Measurements from ENCODE around the gene PXT1. TPM values are rescaled to one million over a fixed set of nuclear protein-coding genes. Genes with fewer than 3 reads are reported as not detected.

Gene PXT1
- total and polyA plus RNA-seq, 9 of the 15 experiments (the other 6 are each of a cell fraction or from before 2014, with no cell fraction given) = 0.09 to 0.11 (median 0.10) TPM; not detected in 5

DNA sequence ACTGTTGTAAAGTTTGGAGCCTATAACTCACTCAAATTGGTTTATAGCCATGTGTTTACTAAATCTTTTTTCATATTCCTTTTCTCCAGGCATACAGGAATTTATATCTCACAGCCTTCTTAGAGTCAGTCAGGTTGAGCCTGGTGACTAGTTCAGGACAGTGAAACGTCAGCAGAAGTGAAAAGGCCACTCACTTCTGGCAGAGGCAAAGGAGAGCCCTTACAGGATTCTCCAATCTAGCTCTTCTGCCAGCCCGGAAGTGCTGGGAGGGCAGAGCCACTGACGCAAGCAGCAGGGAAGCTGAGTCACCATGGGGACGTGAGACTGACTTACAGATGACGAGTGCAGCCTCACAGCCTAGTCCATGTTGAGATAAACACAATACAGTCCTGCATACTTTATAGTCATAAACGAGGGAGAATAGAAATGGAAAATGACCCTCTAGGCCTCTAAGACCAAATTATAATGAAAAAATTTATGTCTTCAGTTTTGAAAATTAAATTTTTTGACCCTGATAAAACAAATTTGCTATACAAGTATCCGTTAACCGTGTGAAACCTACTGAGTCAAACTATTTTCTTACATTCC lies 1.3 kb downstream of the PXT1 start (continued):
- no peak for TF ChIP-seq SMC3 (conservative IDR thresholded peaks at IDR 0.05; ENCODE audit: insufficient read depth, low read depth, low read length)
- no peak for TF ChIP-seq SLC30A9 (CRISPR knock-in tag; IDR thresholded peaks at IDR 0.05)
- no peak for TF ChIP-seq SREBF2 (CRISPR knock-in tag; IDR thresholded peaks at IDR 0.05)
- peak; percentile 6; the same call in 1 of the 2 replicates for TF ChIP-seq FOXM1 (IDR thresholded peaks at IDR 0.05; ENCODE audit: low read depth)
- TF ChIP-seq FOXM1 (CRISPR knock-in tag; IDR thresholded peaks at IDR 0.05; ENCODE audit: low read depth) = no peak
- TF ChIP-seq JUNB (CRISPR knock-in tag; conservative IDR thresholded peaks at IDR 0.05) = peak; percentile 60
- no peak for TF ChIP-seq GATAD2A (IDR thresholded peaks at IDR 0.05)
- TF ChIP-seq ZNF232 (CRISPR knock-in tag; IDR thresholded peaks at IDR 0.05) = no peak
- TF ChIP-seq NELFE (IDR thresholded peaks at IDR 0.05; ENCODE audit: insufficient read depth, insufficient read length) = no peak
- TF ChIP-seq, protein P1, sequence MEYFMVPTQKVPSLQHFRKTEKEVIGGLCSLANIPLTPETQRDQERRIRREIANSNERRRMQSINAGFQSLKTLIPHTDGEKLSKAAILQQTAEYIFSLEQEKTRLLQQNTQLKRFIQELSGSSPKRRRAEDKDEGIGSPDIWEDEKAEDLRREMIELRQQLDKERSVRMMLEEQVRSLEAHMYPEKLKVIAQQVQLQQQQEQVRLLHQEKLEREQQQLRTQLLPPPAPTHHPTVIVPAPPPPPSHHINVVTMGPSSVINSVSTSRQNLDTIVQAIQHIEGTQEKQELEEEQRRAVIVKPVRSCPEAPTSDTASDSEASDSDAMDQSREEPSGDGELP (CRISPR knock-in tag; IDR thresholded peaks at IDR 0.05; ENCODE audit: borderline replicate concordance) = peak; percentile 86
- no peak for TF ChIP-seq U2AF1 (optimal IDR thresholded peaks at IDR 0.05; ENCODE audit: low read depth, low read length)
- TF ChIP-seq ZFPM2 (CRISPR knock-in tag; IDR thresholded peaks at IDR 0.05) = no peak
- no peak for TF ChIP-seq SMAD3 (CRISPR knock-in tag; conservative IDR thresholded peaks at IDR 0.05)
- no peak for TF ChIP-seq BRD4 (IDR thresholded peaks at IDR 0.05)
- no peak for TF ChIP-seq EGR1 (conservative IDR thresholded peaks at IDR 0.05)
- TF ChIP-seq, protein P2, sequence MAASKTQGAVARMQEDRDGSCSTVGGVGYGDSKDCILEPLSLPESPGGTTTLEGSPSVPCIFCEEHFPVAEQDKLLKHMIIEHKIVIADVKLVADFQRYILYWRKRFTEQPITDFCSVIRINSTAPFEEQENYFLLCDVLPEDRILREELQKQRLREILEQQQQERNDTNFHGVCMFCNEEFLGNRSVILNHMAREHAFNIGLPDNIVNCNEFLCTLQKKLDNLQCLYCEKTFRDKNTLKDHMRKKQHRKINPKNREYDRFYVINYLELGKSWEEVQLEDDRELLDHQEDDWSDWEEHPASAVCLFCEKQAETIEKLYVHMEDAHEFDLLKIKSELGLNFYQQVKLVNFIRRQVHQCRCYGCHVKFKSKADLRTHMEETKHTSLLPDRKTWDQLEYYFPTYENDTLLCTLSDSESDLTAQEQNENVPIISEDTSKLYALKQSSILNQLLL (CRISPR knock-in tag; IDR thresholded peaks at IDR 0.05; ENCODE audit: borderline replicate concordance) = no peak
- TF ChIP-seq, protein P3, sequence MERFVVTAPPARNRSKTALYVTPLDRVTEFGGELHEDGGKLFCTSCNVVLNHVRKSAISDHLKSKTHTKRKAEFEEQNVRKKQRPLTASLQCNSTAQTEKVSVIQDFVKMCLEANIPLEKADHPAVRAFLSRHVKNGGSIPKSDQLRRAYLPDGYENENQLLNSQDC (CRISPR knock-in tag; IDR thresholded peaks at IDR 0.05) = no peak
- no peak for TF ChIP-seq BRCA1 (IDR thresholded peaks at IDR 0.05)
- no peak for TF ChIP-seq BRCA1 (CRISPR knock-in tag; IDR thresholded peaks at IDR 0.05)
- TF ChIP-seq, protein P4, sequence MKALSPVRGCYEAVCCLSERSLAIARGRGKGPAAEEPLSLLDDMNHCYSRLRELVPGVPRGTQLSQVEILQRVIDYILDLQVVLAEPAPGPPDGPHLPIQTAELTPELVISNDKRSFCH (CRISPR knock-in tag; IDR thresholded peaks at IDR 0.05) = no peak
- TF ChIP-seq, protein P4 (tag; IDR thresholded peaks at IDR 0.05) = no peak
- TF ChIP-seq, protein P5, sequence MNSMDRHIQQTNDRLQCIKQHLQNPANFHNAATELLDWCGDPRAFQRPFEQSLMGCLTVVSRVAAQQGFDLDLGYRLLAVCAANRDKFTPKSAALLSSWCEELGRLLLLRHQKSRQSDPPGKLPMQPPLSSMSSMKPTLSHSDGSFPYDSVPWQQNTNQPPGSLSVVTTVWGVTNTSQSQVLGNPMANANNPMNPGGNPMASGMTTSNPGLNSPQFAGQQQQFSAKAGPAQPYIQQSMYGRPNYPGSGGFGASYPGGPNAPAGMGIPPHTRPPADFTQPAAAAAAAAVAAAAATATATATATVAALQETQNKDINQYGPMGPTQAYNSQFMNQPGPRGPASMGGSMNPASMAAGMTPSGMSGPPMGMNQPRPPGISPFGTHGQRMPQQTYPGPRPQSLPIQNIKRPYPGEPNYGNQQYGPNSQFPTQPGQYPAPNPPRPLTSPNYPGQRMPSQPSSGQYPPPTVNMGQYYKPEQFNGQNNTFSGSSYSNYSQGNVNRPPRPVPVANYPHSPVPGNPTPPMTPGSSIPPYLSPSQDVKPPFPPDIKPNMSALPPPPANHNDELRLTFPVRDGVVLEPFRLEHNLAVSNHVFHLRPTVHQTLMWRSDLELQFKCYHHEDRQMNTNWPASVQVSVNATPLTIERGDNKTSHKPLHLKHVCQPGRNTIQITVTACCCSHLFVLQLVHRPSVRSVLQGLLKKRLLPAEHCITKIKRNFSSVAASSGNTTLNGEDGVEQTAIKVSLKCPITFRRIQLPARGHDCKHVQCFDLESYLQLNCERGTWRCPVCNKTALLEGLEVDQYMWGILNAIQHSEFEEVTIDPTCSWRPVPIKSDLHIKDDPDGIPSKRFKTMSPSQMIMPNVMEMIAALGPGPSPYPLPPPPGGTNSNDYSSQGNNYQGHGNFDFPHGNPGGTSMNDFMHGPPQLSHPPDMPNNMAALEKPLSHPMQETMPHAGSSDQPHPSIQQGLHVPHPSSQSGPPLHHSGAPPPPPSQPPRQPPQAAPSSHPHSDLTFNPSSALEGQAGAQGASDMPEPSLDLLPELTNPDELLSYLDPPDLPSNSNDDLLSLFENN (IDR thresholded peaks at IDR 0.05; ENCODE audit: low read depth in 2 of 2, low read length in 2 of 2) = peak in 1 of 2 experiments; percentile 57; a peak in 1 of 4 replicates
